NCI-H446 (cell line): Measurements from ENCODE around the gene MAGEA6.

Experiments
- DNase-seq, 2 experiments: peaks; one replicate each; lab custom pipeline; 2025; lab: John Stamatoyannopoulos, UW

MAGEA6 gene

DNA sequence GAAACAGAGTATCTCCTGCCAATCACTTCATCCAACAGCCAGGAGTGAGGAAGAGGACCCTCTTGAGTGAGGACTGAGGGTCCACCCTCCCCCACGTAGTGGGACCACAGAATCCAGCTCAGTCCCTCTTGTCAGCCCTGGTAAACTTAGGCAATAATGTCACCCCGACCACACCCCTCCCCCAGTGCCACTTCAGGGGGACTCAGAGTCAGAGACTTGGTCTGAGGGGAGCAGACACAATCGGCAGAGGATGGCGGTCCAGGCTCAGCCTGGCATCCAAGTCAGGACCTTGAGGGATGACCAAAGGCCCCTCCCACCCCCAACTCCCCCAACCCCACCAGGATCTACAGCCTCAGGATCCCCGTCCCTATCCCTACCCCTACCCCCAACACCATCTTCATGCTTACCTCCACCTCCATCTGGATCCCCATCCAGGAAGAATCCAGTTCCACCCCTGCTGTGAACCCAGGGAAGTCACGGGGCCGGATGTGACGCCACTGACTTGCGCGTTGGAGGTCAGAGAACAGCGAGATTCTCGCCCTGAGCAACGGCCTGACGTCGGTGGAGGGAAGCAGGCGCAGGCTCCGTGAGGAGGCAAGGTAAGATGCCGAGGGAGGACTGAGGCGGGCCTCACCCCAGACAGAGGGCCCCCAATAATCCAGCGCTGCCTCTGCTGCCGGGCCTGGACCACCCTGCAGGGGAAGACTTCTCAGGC, 36.1 kb downstream of the MAGEA6 start, which contains the start of the genes CSAG1 and MAGEA12:
CSAG1 (minus strand) TSS at position 461 of the 715 bp plus-strand sequence. CDS start 1,261 bp downstream, outside the sequence.
MAGEA12 (plus strand) TSS at position 497 of the 715 bp plus-strand sequence. CDS start 2,405 bp downstream, outside the sequence.
- peak; percentile 56 to 85 for DNase-seq

DNA sequence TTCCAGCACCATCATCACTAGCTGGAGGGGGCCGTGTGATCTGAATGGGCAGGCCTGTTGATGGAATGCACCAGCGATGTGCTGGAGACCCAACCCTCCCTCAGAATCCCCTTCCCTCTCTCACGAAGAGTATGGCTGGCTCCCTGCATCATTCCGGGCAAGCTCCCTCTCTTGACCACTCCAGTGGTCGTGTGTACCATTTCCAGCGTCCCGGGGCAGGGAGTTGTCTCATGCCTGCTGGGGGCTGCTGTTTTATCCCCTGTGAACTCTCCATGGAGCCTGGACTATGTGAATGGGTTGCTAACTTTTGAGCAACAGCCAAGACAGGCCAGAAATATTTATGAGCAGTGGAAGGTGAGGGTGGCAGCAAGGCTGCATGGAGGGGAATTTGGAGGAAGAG, 44.1 kb downstream of the MAGEA6 start:
- no peak for DNase-seq
